HepG2 (cell line): ENCODE data around the gene POFUT1. TPM values are rescaled to one million over a fixed set of nuclear protein-coding genes. Genes with fewer than 3 reads are reported as not detected.
A peak's percentile ranks its signal among the peaks of the same experiment; 100 is the strongest.

Experiments
- ASH2L ChIP-seq: fragments of 300-600, 200-600 bp; sonication (generic); IDR thresholded peaks from 2 replicates; pipeline ENCODE4 v1.7.0; 2017; ENCODE audit warnings: low read depth, mild to moderate bottlenecking, moderate library complexity, mixed read lengths, low read length; ENCODE audit not compliant: insufficient read length
- CERS6 ChIP-seq: sonication (generic); formaldehyde crosslinking; IDR thresholded peaks from 2 replicates; pipeline ENCODE4 v1.5.0; 2020; ENCODE audit warnings: missing genetic modification reagents
- FOXK2 ChIP-seq: fragments of 450-650 bp; IDR thresholded peaks from 2 replicates; pipeline ENCODE4 v1.6.1; 2016
- HNRNPLL ChIP-seq: fragments of 200-400 bp; formaldehyde crosslinking; IDR thresholded peaks from 2 replicates; pipeline ENCODE4 v1.6.1; 2017; ENCODE audit warnings: mild to moderate bottlenecking, low read depth, low read length; ENCODE audit not compliant: poor library complexity, severe bottlenecking
- KLF9 ChIP-seq: IDR thresholded peaks from 2 replicates; pipeline ENCODE4 v1.6.1; 2016; ENCODE audit warnings: low read depth
- PHF21A ChIP-seq: sonication (generic); formaldehyde crosslinking; IDR thresholded peaks from 2 replicates; pipeline ENCODE4 v1.5.0; 2020; ENCODE audit warnings: mild to moderate bottlenecking, missing genetic modification reagents
- POLR2AphosphoS2 ChIP-seq: IDR thresholded peaks from 2 replicates; pipeline ENCODE4 v1.6.1; 2011; ENCODE audit warnings: low read depth, low read length, improper control_type of control experiment
- PRMT3 ChIP-seq: sonication (generic); formaldehyde crosslinking; IDR thresholded peaks from 2 replicates; pipeline ENCODE4 v1.8.1; 2022; ENCODE audit warnings: low read depth, mild to moderate bottlenecking, moderate library complexity, missing genetic modification reagents, borderline replicate concordance
- ZBTB20 ChIP-seq: sonication (generic); formaldehyde crosslinking; IDR thresholded peaks from 2 replicates; pipeline ENCODE4 v1.8.1; 2023; ENCODE audit warnings: missing genetic modification reagents, low read depth, mild to moderate bottlenecking, borderline replicate concordance
- ZMYM2 ChIP-seq: sonication (generic); formaldehyde crosslinking; IDR thresholded peaks from 2 replicates; pipeline ENCODE4 v1.8.0; 2022; ENCODE audit warnings: mild to moderate bottlenecking, missing genetic modification reagents
- ZNF160 ChIP-seq: sonication (generic); formaldehyde crosslinking; IDR thresholded peaks from 2 replicates; pipeline ENCODE4 v1.8.0; 2022; ENCODE audit warnings: mild to moderate bottlenecking, inconsistent platforms, missing genetic modification reagents
- ZNF24 ChIP-seq: fragments of 450-650 bp; IDR thresholded peaks from 2 replicates; pipeline ENCODE4 v1.6.1; 2017; ENCODE audit warnings: antibody characterized with exemption, mild to moderate bottlenecking
- ZNF362 ChIP-seq: sonication (generic); formaldehyde crosslinking; IDR thresholded peaks from 2 replicates; pipeline ENCODE4 v1.4.0; 2020; ENCODE audit warnings: missing genetic modification reagents, mild to moderate bottlenecking, borderline replicate concordance
- ZNF546 ChIP-seq: sonication (generic); formaldehyde crosslinking; conservative IDR thresholded peaks from 2 replicates; pipeline ENCODE4 v1.8.1; 2023; ENCODE audit warnings: mild to moderate bottlenecking, missing genetic modification reagents
- ZSCAN29 ChIP-seq: sonication (generic); formaldehyde crosslinking; conservative IDR thresholded peaks from 2 replicates; pipeline ENCODE4 v1.4.0; 2020; ENCODE audit warnings: mild to moderate bottlenecking, missing genetic modification reagents
- polyA plus RNA-seq, 8 experiments: library from polyadenylated mRNA; depleted of rRNA in 3 of 8; stranded (reverse) in 7 of 8; unstranded in 1 of 8; fragments of >200 nt; fragmentation: Illumina TruSeq in 4 of 8; extraction: Trizol in 4 of 8; gene quantifications; 2 replicates each; pipeline versions ENCODE4 v1.2.1 to v1.2.3, GENCODE V29; 2011 to 2016; ENCODE audit warnings: low read depth in 4 of 8, missing spikeins in 1 of 8, mixed read lengths in 1 of 8; ENCODE audit not compliant: insufficient read depth in 1 of 8
- total RNA-seq, 5 experiments: library from RNA; depleted of rRNA; stranded (reverse); fragments of >200 nt; fragmentation: Illumina TruSeq; extraction: Trizol; gene quantifications; 2 replicates each; pipeline ENCODE4 v1.2.3, GENCODE V29; 2016; ENCODE audit warnings: low read depth in 1 of 5
- TF ChIP-seq, protein P1 (sequence below): sonication (generic); formaldehyde crosslinking; IDR thresholded peaks from 2 replicates; pipeline ENCODE4 v1.4.0; 2020; ENCODE audit warnings: missing genetic modification reagents
- TF ChIP-seq, protein P2 (sequence below): IDR thresholded peaks from 2 replicates; pipeline ENCODE4 v1.6.1; 2016; ENCODE audit warnings: control low read depth
- TF ChIP-seq, protein P3 (sequence below): sonication (generic); formaldehyde crosslinking; IDR thresholded peaks from 2 replicates; pipeline ENCODE4 v1.4.0; 2020; ENCODE audit warnings: missing genetic modification reagents

Gene POFUT1
- total and polyA plus RNA-seq, 2 of the 13 experiments (the other 11 are each of a cell fraction or from before 2014, with no cell fraction given), result 35.5 to 58.3 TPM

DNA sequence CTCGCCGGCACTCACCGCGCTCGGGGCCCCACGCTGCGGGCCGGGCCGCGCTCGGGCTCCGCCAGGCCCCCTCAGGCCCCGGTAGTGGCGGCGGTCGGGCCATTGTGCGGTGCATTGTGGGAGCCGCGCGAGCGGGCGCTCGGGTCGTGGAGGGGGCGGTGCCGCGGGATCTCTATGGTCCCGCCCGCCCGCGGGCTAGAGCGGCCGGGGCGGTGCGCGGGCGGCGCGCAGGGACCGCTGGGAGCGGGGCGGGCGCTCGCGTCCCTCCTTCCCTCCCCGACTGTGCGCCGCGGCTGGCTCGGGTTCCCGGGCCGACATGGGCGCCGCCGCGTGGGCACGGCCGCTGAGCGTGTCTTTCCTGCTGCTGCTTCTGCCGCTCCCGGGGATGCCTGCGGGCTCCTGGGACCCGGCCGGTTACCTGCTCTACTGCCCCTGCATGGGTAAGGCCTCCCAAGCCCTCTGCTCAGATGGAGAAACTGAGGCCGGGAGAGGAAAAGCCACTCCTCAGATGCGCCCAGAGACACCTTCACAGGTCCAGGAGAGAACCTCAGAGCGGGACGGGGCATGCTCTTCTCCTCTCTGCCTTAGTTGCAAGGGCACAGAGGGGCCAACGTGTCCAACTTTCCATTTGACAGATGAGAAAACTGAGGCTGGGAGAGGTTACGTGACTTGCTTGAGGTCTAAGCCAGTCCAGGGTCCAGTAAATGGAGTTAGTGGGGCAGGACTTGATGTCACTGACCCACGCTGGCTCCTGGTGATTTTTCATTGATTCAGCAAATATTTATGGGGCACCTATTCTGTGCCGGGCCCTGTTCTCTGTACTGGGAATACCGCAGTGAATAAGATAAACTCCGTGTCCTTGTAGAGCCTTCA is at the start of gene POFUT1, which contains the start of gene PLAGL2 (continued):
- TF ChIP-seq, protein P1, sequence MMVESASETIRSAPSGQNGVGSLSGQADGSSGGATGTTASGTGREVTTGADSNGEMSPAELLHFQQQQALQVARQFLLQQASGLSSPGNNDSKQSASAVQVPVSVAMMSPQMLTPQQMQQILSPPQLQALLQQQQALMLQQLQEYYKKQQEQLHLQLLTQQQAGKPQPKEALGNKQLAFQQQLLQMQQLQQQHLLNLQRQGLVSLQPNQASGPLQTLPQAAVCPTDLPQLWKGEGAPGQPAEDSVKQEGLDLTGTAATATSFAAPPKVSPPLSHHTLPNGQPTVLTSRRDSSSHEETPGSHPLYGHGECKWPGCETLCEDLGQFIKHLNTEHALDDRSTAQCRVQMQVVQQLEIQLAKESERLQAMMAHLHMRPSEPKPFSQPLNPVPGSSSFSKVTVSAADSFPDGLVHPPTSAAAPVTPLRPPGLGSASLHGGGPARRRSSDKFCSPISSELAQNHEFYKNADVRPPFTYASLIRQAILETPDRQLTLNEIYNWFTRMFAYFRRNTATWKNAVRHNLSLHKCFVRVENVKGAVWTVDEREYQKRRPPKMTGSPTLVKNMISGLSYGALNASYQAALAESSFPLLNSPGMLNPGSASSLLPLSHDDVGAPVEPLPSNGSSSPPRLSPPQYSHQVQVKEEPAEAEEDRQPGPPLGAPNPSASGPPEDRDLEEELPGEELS (CRISPR knock-in tag), result peak; percentile 54
- TF ChIP-seq HNRNPLL, result peak; percentile 88
- 0 out of 2 replicates have a peak, but pooled peaks have one; percentile 58 for TF ChIP-seq ZNF24
- peak; percentile 67; the same call in 1 of the 2 replicates for TF ChIP-seq PHF21A
- TF ChIP-seq, protein P2, sequence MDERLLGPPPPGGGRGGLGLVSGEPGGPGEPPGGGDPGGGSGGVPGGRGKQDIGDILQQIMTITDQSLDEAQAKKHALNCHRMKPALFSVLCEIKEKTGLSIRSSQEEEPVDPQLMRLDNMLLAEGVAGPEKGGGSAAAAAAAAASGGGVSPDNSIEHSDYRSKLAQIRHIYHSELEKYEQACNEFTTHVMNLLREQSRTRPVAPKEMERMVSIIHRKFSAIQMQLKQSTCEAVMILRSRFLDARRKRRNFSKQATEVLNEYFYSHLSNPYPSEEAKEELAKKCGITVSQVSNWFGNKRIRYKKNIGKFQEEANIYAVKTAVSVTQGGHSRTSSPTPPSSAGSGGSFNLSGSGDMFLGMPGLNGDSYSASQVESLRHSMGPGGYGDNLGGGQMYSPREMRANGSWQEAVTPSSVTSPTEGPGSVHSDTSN (CRISPR knock-in tag), result no peak
- no peak for TF ChIP-seq PRMT3 (CRISPR knock-in tag)
- TF ChIP-seq, protein P3, sequence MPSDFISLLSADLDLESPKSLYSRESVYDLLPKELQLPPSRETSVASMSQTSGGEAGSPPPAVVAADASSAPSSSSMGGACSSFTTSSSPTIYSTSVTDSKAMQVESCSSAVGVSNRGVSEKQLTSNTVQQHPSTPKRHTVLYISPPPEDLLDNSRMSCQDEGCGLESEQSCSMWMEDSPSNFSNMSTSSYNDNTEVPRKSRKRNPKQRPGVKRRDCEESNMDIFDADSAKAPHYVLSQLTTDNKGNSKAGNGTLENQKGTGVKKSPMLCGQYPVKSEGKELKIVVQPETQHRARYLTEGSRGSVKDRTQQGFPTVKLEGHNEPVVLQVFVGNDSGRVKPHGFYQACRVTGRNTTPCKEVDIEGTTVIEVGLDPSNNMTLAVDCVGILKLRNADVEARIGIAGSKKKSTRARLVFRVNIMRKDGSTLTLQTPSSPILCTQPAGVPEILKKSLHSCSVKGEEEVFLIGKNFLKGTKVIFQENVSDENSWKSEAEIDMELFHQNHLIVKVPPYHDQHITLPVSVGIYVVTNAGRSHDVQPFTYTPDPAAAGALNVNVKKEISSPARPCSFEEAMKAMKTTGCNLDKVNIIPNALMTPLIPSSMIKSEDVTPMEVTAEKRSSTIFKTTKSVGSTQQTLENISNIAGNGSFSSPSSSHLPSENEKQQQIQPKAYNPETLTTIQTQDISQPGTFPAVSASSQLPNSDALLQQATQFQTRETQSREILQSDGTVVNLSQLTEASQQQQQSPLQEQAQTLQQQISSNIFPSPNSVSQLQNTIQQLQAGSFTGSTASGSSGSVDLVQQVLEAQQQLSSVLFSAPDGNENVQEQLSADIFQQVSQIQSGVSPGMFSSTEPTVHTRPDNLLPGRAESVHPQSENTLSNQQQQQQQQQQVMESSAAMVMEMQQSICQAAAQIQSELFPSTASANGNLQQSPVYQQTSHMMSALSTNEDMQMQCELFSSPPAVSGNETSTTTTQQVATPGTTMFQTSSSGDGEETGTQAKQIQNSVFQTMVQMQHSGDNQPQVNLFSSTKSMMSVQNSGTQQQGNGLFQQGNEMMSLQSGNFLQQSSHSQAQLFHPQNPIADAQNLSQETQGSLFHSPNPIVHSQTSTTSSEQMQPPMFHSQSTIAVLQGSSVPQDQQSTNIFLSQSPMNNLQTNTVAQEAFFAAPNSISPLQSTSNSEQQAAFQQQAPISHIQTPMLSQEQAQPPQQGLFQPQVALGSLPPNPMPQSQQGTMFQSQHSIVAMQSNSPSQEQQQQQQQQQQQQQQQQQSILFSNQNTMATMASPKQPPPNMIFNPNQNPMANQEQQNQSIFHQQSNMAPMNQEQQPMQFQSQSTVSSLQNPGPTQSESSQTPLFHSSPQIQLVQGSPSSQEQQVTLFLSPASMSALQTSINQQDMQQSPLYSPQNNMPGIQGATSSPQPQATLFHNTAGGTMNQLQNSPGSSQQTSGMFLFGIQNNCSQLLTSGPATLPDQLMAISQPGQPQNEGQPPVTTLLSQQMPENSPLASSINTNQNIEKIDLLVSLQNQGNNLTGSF (CRISPR knock-in tag), result peak; percentile 51; the same call in 1 of the 2 replicates
- no peak for TF ChIP-seq ZNF362 (CRISPR knock-in tag)
- peak; percentile 77 for TF ChIP-seq ZNF160 (CRISPR knock-in tag)
- TF ChIP-seq KLF9 (CRISPR knock-in tag), result no peak
- TF ChIP-seq ZMYM2, result peak; percentile 90
- TF ChIP-seq FOXK2, result no peak
- TF ChIP-seq ZBTB20 (CRISPR knock-in tag), result peak; percentile 69
- peak; percentile 80 for TF ChIP-seq ASH2L
- no peak for TF ChIP-seq POLR2AphosphoS2
- no peak; the same call in 1 of the 2 replicates for TF ChIP-seq CERS6 (CRISPR knock-in tag)
- peak; percentile 55; the same call in 1 of the 2 replicates for TF ChIP-seq ZNF546 (CRISPR knock-in tag)
- TF ChIP-seq ZSCAN29 (CRISPR knock-in tag), result no peak
